ENCODE results near the gene UBL3. TPM values are rescaled to one million over a fixed set of nuclear protein-coding genes. Genes with fewer than 3 reads are reported as not detected.

Gene UBL3
- total RNA-seq, 4 donors from 2014 or later: 18.2 to 37.5 (median 25.8) TPM

GRCh38 chr13:29845440-29846056 lies 4.9 kb downstream of the UBL3 start:
- no peak for DNase-seq
- H3K27ac ChIP-seq: no peak overlapping the region
- peak overlapping the region in 1 of 4 donors; percentile 18 for H3K4me3 ChIP-seq
- no peaks in the 10 kb centered on the region for H3K36me3 ChIP-seq
- H3K9me3 ChIP-seq: no peaks in the 10 kb centered on the region
- H3K27me3 ChIP-seq: no peaks in the 10 kb centered on the region
- no peak for TF ChIP-seq POLR2A (IDR thresholded peaks at IDR 0.05)
- peak in 4 of 6 experiments; percentile 24 to 57 (median 42) for TF ChIP-seq CTCF (IDR thresholded peaks at IDR 0.05)
- H3K4me1 ChIP-seq: peaks cover 0 to 11% (median 2%) of the 10 kb centered on the region in 4 donors

GRCh38 chr13:29844441-29844840 lies 6.0 kb downstream of the UBL3 start:
- Histone ChIP-seq H3K36me3 (no peaks in the 10 kb centered on the region), H3K4me1 (peaks cover 0 to 11% (median 2%) of the 10 kb centered on the region in 4 donors), H3K9me3 (no peaks in the 10 kb centered on the region), H3K27ac (no peak overlapping the region), H3K4me3 (no peak overlapping the region), H3K27me3 (no peaks in the 10 kb centered on the region)
- TF ChIP-seq CTCF (IDR thresholded peaks at IDR 0.05): no peak
- no peak for TF ChIP-seq POLR2A (IDR thresholded peaks at IDR 0.05)
- no peak for DNase-seq

- DNase-seq: no peak
- H3K36me3 ChIP-seq: no peaks in the 10 kb centered on the region
- no peak overlapping the region for H3K27ac ChIP-seq
- H3K4me3 ChIP-seq: no peak overlapping the region
- H3K27me3 ChIP-seq: no peaks in the 10 kb centered on the region
- no peaks in the 10 kb centered on the region for H3K9me3 ChIP-seq
- TF ChIP-seq POLR2A (IDR thresholded peaks at IDR 0.05) (no peak), CTCF (IDR thresholded peaks at IDR 0.05) (no peak)
- H3K4me1 ChIP-seq: peaks cover 0 to 4% (median 0%) of the 10 kb centered on the region in 4 donors
Observed at GRCh38 chr13:29840585-29840984, 9.8 kb downstream of the UBL3 start.

- no peak overlapping the region for H3K4me3 ChIP-seq
- no peaks in the 10 kb centered on the region for H3K9me3 ChIP-seq
- TF ChIP-seq POLR2A (IDR thresholded peaks at IDR 0.05) (no peak), CTCF (IDR thresholded peaks at IDR 0.05) (no peak)
- no peaks in the 10 kb centered on the region for H3K27me3 ChIP-seq
- DNase-seq: no peak
- no peak overlapping the region for H3K27ac ChIP-seq
- no peaks in the 10 kb centered on the region for H3K36me3 ChIP-seq
- peaks cover 0 to 5% (median 0%) of the 10 kb centered on the region in 4 donors for H3K4me1 ChIP-seq
Observed at GRCh38 chr13:29835280-29836061, 14.9 kb downstream of the UBL3 start.

- DNase-seq: no peak
- Histone ChIP-seq H3K4me1 (peaks cover 0 to 5% (median 0%) of the 10 kb centered on the region in 4 donors), H3K27ac (no peak overlapping the region), H3K36me3 (peaks cover 0 to 8% (median 0%) of the 10 kb centered on the region in 3 donors), H3K27me3 (no peaks in the 10 kb centered on the region), H3K9me3 (no peaks in the 10 kb centered on the region), H3K4me3 (no peak overlapping the region)
- no peak for TF ChIP-seq CTCF (IDR thresholded peaks at IDR 0.05)
- TF ChIP-seq POLR2A (IDR thresholded peaks at IDR 0.05): no peak
Observed at GRCh38 chr13:29832761-29833298, 17.6 kb downstream of the UBL3 start.

Measured in Peyer's patch (tissue), 4 donors.